SIG-M5 (cell line): ENCODE results near the gene MLANA.

Experiments used
- DNase-seq: peaks from one replicate; lab custom pipeline; 2025; lab: John Stamatoyannopoulos, UW

Gene MLANA

GRCh38 chr9:5899292-5899691 lies 8.6 kb downstream of the MLANA start:
- DNase-seq, result no peak

- DNase-seq, result no peak
Observed at GRCh38 chr9:5900622-5901021, 9.9 kb downstream of the MLANA start.

- DNase-seq, result no peak
Observed at GRCh38 chr9:5902377-5902776, 11.7 kb downstream of the MLANA start.

GRCh38 chr9:5908918-5909317 lies 18.2 kb downstream of the MLANA start:
- no peak for DNase-seq

- DNase-seq, result no peak
Observed at GRCh38 chr9:5909976-5910375, 19.3 kb downstream of the MLANA start.

- DNase-seq, result no peak
Observed at GRCh38 chr9:5910413-5911057, 19.8 kb downstream of the MLANA start.

GRCh38 chr9:5915438-5915837 lies 24.7 kb downstream of the MLANA start:
- DNase-seq, result no peak

GRCh38 chr9:5917273-5917672 lies 26.6 kb downstream of the MLANA start:
- no peak for DNase-seq

GRCh38 chr9:5917888-5918287 lies 27.2 kb downstream of the MLANA start:
- no peak for DNase-seq

- no peak for DNase-seq
Observed at GRCh38 chr9:5918460-5918859, 27.8 kb downstream of the MLANA start.

GRCh38 chr9:5920860-5921328 lies 30.2 kb downstream of the MLANA start:
- no peak for DNase-seq

- no peak for DNase-seq
Observed at GRCh38 chr9:5922192-5922591, 31.5 kb downstream of the MLANA start.

GRCh38 chr9:5931657-5932056 lies 41.0 kb downstream of the MLANA start:
- no peak for DNase-seq

GRCh38 chr9:5938449-5938848 lies 47.8 kb downstream of the MLANA start:
- DNase-seq, result no peak

GRCh38 chr9:5939530-5939929 lies 48.8 kb downstream of the MLANA start:
- no peak for DNase-seq

GRCh38 chr9:5941214-5941613 lies 50.5 kb downstream of the MLANA start:
- DNase-seq, result no peak

GRCh38 chr9:5945112-5945511 lies 54.4 kb downstream of the MLANA start:
- no peak for DNase-seq

GRCh38 chr9:5947912-5948311 lies 57.2 kb downstream of the MLANA start:
- DNase-seq, result no peak

GRCh38 chr9:5949103-5949699 lies 58.5 kb downstream of the MLANA start:
- DNase-seq, result no peak

- no peak for DNase-seq
Observed at GRCh38 chr9:5950261-5950660, 59.6 kb downstream of the MLANA start.

- DNase-seq, result no peak
Observed at GRCh38 chr9:5951686-5952211, 61.1 kb downstream of the MLANA start.

- no peak for DNase-seq
Observed at GRCh38 chr9:5953743-5954707, 63.3 kb downstream of the MLANA start.

GRCh38 chr9:5957166-5957565 lies 66.5 kb downstream of the MLANA start:
- no peak for DNase-seq
